ENCODE results near the gene ZFHX2. TPM values are rescaled to one million over a fixed set of nuclear protein-coding genes. Genes with fewer than 3 reads are reported as not detected.

Gene ZFHX2
- total RNA-seq, 5 donors from 2014 or later (not counting 1 experiment from before 2014, with no cell fraction given) = 0.15 to 1.3 (median 0.44) TPM

DNA sequence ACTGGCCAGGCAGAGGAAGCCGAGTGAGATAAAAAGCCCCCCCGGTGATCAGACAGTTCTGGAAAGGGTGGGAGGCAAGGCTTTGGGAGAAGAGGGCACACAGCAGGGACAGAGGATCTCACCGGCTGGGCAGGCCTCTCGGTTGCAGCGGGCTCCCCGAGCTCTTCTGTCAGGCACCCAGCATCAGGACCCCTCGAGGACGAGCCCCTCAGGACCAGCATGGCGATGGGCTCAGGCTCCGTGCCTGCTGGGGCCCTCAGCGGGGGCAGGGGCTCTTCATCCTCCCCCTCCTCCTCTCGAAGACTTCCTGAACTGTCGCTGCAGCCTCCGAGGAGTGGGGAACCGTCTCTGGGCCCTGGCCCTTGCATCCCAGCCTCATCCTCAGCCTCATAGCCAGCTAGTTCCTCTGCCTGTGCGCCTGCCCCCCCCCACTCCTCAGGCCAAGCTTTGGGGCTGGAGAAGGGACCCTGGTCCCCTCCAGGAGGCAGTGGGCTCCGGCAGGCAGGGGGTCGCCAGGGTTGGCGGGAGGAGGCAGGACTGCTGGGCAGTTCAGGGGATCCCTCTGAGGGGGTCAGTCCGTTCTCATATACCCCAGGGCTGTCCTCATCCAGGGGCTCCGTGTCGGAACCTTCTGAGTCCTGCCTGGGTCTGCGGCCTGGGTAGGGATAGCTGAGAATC is 19.4 kb upstream of the ZFHX2 start:
- WGBS (ENCODE audit: insufficient coverage) = 80% methylated on average over 20 of the region's 23 CpGs
- peaks cover 23 to 26% of the 10 kb centered on the region in 2 donors for H3K27me3 Mint-ChIP-seq
- no peak overlapping the region for H3K27ac ChIP-seq (ENCODE audit: low read length)
- no peaks in the 10 kb centered on the region for H3K9me3 ChIP-seq
- CTCF ChIA-PET = interaction anchor here in 1 of 2 donors (0.7 kb wide), 1 partner anchor 94 kb away, joined by 6 read pairs; no protein-coding TSS in a partner anchor
- peak in 1 of 35 experiments; percentile 15 for DNase-seq
- H3K27me3 ChIP-seq (replicated peaks in 1 of 2; ENCODE audit: control insufficient read depth in 2 of 2, extremely low read depth in 1 of 2, insufficient read depth in 2 of 2, low read length in 1 of 2) = peaks cover 6 to 40% of the 10 kb centered on the region in 2 experiments
- peaks cover 8% of the 10 kb centered on the region for H3K36me3 Mint-ChIP-seq
- H3K4me1 ChIP-seq (ENCODE audit: control insufficient read depth in 1 of 2, extremely low read depth in 1 of 2, insufficient read depth in 2 of 2, low read length in 2 of 2) = peaks cover 9 to 32% of the 10 kb centered on the region in 2 experiments
- no peak overlapping the region for H3K4me3 ChIP-seq (ENCODE audit: control insufficient read depth in 1 of 2, extremely low read depth in 1 of 2, low read length in 1 of 2)
- no peak overlapping the region for H3K27ac Mint-ChIP-seq
- peaks cover 23 to 35% (median 29%) of the 10 kb centered on the region in 3 donors for H3K4me1 Mint-ChIP-seq
- H3K9me3 Mint-ChIP-seq = no peaks in the 10 kb centered on the region
- ATAC-seq (replicated peaks in 1 of 4) = no peak
- POLR2A ChIA-PET = interaction anchor here in 1 of 2 donors (0.5 kb wide), 1 partner anchor 92 kb away, joined by 4 read pairs; no protein-coding TSS in a partner anchor
- peaks cover 0 to 3% of the 10 kb centered on the region in 2 donors for H3K36me3 ChIP-seq (ENCODE audit: control insufficient read depth in 2 of 2, extremely low read depth in 1 of 2, insufficient read depth in 1 of 2, low read length in 1 of 2)
- no peak overlapping the region for H3K4me3 Mint-ChIP-seq

DNA sequence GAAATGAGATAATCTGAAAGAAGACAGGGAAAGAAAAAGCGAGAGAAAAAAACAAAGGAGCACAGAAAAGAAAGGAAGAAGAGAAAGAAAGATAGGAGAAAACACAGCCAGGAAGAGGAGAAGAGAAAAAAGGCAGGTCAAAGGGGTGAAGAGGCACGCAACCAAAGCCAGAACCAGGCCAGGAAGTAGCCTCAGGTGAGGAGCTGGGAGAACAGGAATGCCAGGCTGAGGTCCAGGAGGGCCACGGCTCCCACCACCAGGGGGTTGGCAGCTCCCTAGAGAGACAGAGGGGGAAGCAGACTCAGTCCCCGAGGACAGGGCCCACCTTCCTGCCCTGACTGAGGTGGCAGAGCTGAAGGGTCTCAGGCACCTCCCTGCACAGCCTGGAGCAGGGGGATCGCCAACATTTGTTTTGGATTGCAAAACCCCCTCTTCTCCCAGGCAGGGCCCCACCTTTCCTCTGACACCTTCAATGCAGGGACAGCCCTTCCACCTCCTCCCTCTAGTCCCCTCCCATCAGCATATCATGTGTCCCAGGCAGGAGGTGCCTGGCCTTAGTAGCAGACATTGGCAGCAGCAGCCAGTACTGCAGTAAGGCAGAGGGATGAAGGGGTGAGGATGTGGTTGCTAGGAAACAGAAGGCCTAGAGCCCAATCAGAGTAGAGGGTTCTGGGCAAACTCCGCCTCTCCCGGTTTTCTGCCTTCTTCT is 18.0 kb upstream of the ZFHX2 start:
- H3K4me1 ChIP-seq (ENCODE audit: control insufficient read depth in 1 of 2, extremely low read depth in 1 of 2, insufficient read depth in 2 of 2, low read length in 2 of 2) = peaks cover 9 to 34% of the 10 kb centered on the region in 2 experiments
- no peak overlapping the region for H3K27ac ChIP-seq (ENCODE audit: low read length)
- DNase-seq (no peak), ATAC-seq (replicated peaks in 1 of 4) (no peak)
- peaks cover 27 to 40% (median 29%) of the 10 kb centered on the region in 3 donors for H3K4me1 Mint-ChIP-seq
- peak overlapping the region; percentile 16 to 99 for H3K27ac Mint-ChIP-seq
- 84% methylated on average over 5 of the region's 7 CpGs for WGBS (ENCODE audit: insufficient coverage)
- no peak overlapping the region for H3K4me3 ChIP-seq (ENCODE audit: control insufficient read depth in 1 of 2, extremely low read depth in 1 of 2, low read length in 1 of 2)
- H3K27me3 ChIP-seq (replicated peaks in 1 of 2; ENCODE audit: control insufficient read depth in 2 of 2, extremely low read depth in 1 of 2, insufficient read depth in 2 of 2, low read length in 1 of 2) = peaks cover 0 to 33% of the 10 kb centered on the region in 2 experiments
- H3K9me3 ChIP-seq = no peaks in the 10 kb centered on the region
- H3K36me3 ChIP-seq (ENCODE audit: control insufficient read depth in 2 of 2, extremely low read depth in 1 of 2, insufficient read depth in 1 of 2, low read length in 1 of 2) = peaks cover 0 to 16% of the 10 kb centered on the region in 2 donors
- H3K27me3 Mint-ChIP-seq = peaks cover 14 to 16% of the 10 kb centered on the region in 2 donors
- ChIA-PET CTCF (interaction anchor here (1.4 to 1.5 kb wide), 2 partner anchors 11 to 13 kb away, joined by 3 read pairs; no protein-coding TSS in a partner anchor), POLR2A (no interaction called here)
- H3K4me3 Mint-ChIP-seq = no peak overlapping the region
- no peaks in the 10 kb centered on the region for H3K9me3 Mint-ChIP-seq
- H3K36me3 Mint-ChIP-seq = peaks cover 14% of the 10 kb centered on the region

GRCh38 chr14:23568600-23569331 is 17.2 kb upstream of the ZFHX2 start:
- Histone ChIP-seq H3K4me1 (ENCODE audit: control insufficient read depth in 1 of 2, extremely low read depth in 1 of 2, insufficient read depth in 2 of 2, low read length in 2 of 2) (peaks cover 9 to 34% of the 10 kb centered on the region in 2 experiments), H3K27ac (ENCODE audit: low read length) (peak overlapping the region; percentile 78), H3K27me3 (replicated peaks in 1 of 2; ENCODE audit: control insufficient read depth in 2 of 2, extremely low read depth in 1 of 2, insufficient read depth in 2 of 2, low read length in 1 of 2) (peaks cover 0 to 28% of the 10 kb centered on the region in 2 experiments), H3K4me3 (ENCODE audit: control insufficient read depth in 1 of 2, extremely low read depth in 1 of 2, low read length in 1 of 2) (no peak overlapping the region), H3K9me3 (no peaks in the 10 kb centered on the region), H3K36me3 (ENCODE audit: control insufficient read depth in 2 of 2, extremely low read depth in 1 of 2, insufficient read depth in 1 of 2, low read length in 1 of 2) (peaks cover 5 to 24% of the 10 kb centered on the region in 2 donors)
- peak overlapping the region; percentile 98 to 99 for H3K27ac Mint-ChIP-seq
- H3K4me1 Mint-ChIP-seq = peaks cover 27 to 40% (median 29%) of the 10 kb centered on the region in 3 donors
- ChIA-PET POLR2A (no interaction called here), CTCF (interaction anchor here (1.4 to 1.5 kb wide), 2 partner anchors 10 to 12 kb away, joined by 3 read pairs; no protein-coding TSS in a partner anchor)
- no peaks in the 10 kb centered on the region for H3K9me3 Mint-ChIP-seq
- H3K36me3 Mint-ChIP-seq = peaks cover 20% of the 10 kb centered on the region
- DNase-seq = peak in 1 of 35 experiments; percentile 39
- no CpG with 5 or more reads among the region's 6 CpGs for WGBS (ENCODE audit: insufficient coverage)
- peak overlapping the region; percentile 98 to 100 (median 99) for H3K4me3 Mint-ChIP-seq
- peaks cover 14% of the 10 kb centered on the region in 2 donors for H3K27me3 Mint-ChIP-seq
- no peak for ATAC-seq (replicated peaks in 1 of 4)

- POLR2A ChIA-PET = interaction anchor here in 1 of 2 donors (0.6 kb wide), 1 partner anchor 62 kb away, joined by 7 read pairs; no protein-coding TSS in a partner anchor
- Mint-ChIP-seq H3K4me3 (peak overlapping the region; percentile 98 to 100 (median 99)), H3K27ac (peak overlapping the region; percentile 98 to 99)
Measured at GRCh38 chr14:23568021-23568599, 16.5 kb upstream of the ZFHX2 start.

GRCh38 chr14:23567186-23568020 is 15.8 kb upstream of the ZFHX2 start, which contains the start of gene AP1G2:
AP1G2 (minus strand) TSS chr14:23567791; CDS start chr14:23567314, 477 bp downstream.
- H3K27me3 Mint-ChIP-seq = peaks cover under 1 to 5% of the 10 kb centered on the region in 2 donors

More at GRCh38 chr14:23568021-23568599, 16.5 kb upstream of the ZFHX2 start:
- Histone ChIP-seq H3K27me3 (replicated peaks in 1 of 2; ENCODE audit: control insufficient read depth in 2 of 2, extremely low read depth in 1 of 2, insufficient read depth in 2 of 2, low read length in 1 of 2) (peaks cover 0 to 21% of the 10 kb centered on the region in 2 experiments), H3K4me3 (ENCODE audit: control insufficient read depth in 1 of 2, extremely low read depth in 1 of 2, low read length in 1 of 2) (peak overlapping the region; percentile 89 to 95), H3K9me3 (no peaks in the 10 kb centered on the region), H3K27ac (ENCODE audit: low read length) (peak overlapping the region; percentile 78), H3K36me3 (ENCODE audit: control insufficient read depth in 2 of 2, extremely low read depth in 1 of 2, insufficient read depth in 1 of 2, low read length in 1 of 2) (peaks cover 10 to 31% of the 10 kb centered on the region in 2 donors), H3K4me1 (ENCODE audit: control insufficient read depth in 1 of 2, extremely low read depth in 1 of 2, insufficient read depth in 2 of 2, low read length in 2 of 2) (peaks cover 9 to 34% of the 10 kb centered on the region in 2 experiments)
- no CpG with 5 or more reads among the region's 2 CpGs for WGBS (ENCODE audit: insufficient coverage)
- no peak for DNase-seq
- Mint-ChIP-seq H3K27me3 (peaks cover 8 to 13% of the 10 kb centered on the region in 2 donors), H3K36me3 (peaks cover 20% of the 10 kb centered on the region), H3K4me1 (peaks cover 28 to 41% (median 33%) of the 10 kb centered on the region in 3 donors), H3K9me3 (no peaks in the 10 kb centered on the region)
- CTCF ChIA-PET = interaction anchor here (0.6 to 1.5 kb wide), 4 partner anchors 9 to 542 kb away, joined by 3 to 4 read pairs (median 3); no protein-coding TSS in a partner anchor
- ATAC-seq (replicated peaks in 1 of 4) = no peak

More at GRCh38 chr14:23567186-23568020, 15.8 kb upstream of the ZFHX2 start, which contains the start of gene AP1G2:
- H3K36me3 ChIP-seq (ENCODE audit: control insufficient read depth in 2 of 2, extremely low read depth in 1 of 2, insufficient read depth in 1 of 2, low read length in 1 of 2) = peaks cover 10 to 38% of the 10 kb centered on the region in 2 donors
- POLR2A ChIA-PET = interaction anchor here (0.5 to 0.7 kb wide), 3 partner anchors 15 to 569 kb away, joined by 3 to 7 read pairs (median 5); no protein-coding TSS in a partner anchor
- H3K36me3 Mint-ChIP-seq = peaks cover 24% of the 10 kb centered on the region
- CTCF ChIA-PET = interaction anchor here (0.6 to 1.1 kb wide), 4 partner anchors 89 to 542 kb away, joined by 3 to 4 read pairs (median 4); no protein-coding TSS in a partner anchor
- DNase-seq (peak; percentile 62 to 89 (median 74)), ATAC-seq (replicated peaks in 1 of 4) (peak; percentile 94 to 96 (median 96))
- H3K4me1 ChIP-seq (ENCODE audit: control insufficient read depth in 1 of 2, extremely low read depth in 1 of 2, insufficient read depth in 2 of 2, low read length in 2 of 2) = peaks cover 9 to 37% of the 10 kb centered on the region in 2 experiments
- H3K4me3 Mint-ChIP-seq = peak within 1 kb of the TSS; percentile 98 to 100 (median 99)
- peaks cover 0 to 15% of the 10 kb centered on the region in 2 experiments for H3K27me3 ChIP-seq (replicated peaks in 1 of 2; ENCODE audit: control insufficient read depth in 2 of 2, extremely low read depth in 1 of 2, insufficient read depth in 2 of 2, low read length in 1 of 2)
- H3K9me3 ChIP-seq = no peaks in the 10 kb centered on the region
- H3K27ac ChIP-seq (ENCODE audit: low read length) = peak within 1 kb of the TSS; percentile 78
- peaks cover 32 to 44% (median 37%) of the 10 kb centered on the region in 3 donors for H3K4me1 Mint-ChIP-seq
- WGBS (ENCODE audit: insufficient coverage) = under 1% methylated on average over 48 of the region's 53 CpGs
- no peaks in the 10 kb centered on the region for H3K9me3 Mint-ChIP-seq
- peak within 1 kb of the TSS; percentile 98 to 99 for H3K27ac Mint-ChIP-seq
- H3K4me3 ChIP-seq (ENCODE audit: control insufficient read depth in 1 of 2, extremely low read depth in 1 of 2, low read length in 1 of 2) = peak within 1 kb of the TSS; percentile 89 to 95
